Stimulated activated CD8-positive, alpha-beta memory T cell treated with anti-CD3 and anti-CD28 coated beads, Interleukin-7, amount 100 ng/mL, for 4 hours (primary cell): Measurements from ENCODE around the gene TOX3.

Experiments used
- DNase-seq, 2 donors: peaks; one replicate each; pipeline ENCODE4 v3.0.0-alpha.2; 2020; ENCODE audit warnings: low read depth in 2 of 2

TOX3 gene

DNA sequence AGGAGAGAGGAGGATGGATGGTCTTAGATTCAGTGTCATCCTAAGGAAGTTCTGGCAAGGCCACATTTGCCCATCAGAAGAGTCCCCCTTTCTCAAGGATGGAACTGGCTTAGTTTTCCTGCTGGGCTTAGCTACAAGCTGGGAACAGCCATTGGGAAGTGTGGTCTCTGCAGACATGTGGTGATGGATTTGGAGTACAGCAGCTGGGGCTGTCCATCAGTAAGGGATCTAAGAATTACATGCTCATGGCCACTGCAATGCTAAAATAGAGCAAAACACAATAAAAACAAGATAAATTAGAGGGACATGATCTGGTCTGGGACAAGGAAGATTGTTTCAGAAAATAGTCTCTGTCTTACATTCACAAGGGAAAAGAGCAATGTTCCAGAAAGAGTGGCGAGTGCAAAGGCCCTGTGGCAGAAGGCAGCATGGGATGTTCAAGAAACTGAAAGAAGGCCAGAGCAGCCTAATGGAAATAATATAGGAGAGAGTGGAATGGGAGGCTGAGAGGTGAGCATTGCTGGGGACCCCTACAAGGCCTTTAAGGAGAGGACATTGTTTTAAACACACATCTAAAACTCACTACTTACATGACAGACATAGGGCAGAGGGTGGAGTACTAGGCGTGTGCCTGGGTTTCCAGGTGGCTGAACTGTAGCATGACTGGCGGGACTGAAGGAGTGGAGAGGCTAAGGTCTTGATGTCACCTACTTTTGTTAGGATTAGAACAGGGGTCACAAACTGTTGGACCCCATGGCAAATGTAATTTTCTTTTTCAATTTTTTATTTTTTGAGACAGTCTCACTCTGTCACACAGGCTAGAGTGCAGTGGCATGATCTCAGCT lies 17.0 kb upstream of the TOX3 start:
- no peak for DNase-seq

DNA sequence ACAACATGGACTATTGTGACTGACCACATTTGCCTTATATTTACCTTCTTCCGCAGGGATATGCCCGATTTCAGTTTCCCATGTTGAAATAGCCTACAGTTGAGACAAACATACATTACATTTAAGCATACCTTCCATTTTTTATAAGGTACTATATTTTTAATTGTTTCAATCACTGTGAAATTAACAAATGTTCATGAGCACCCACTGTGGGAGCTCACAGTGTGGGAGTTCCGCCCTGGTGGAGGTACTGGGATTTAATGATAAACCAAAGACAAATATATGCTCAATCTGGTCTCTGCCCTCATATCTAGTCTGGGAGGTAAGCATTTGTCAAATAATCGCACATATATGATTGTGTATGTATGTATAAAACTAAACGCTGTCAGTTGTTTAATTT lies 15.8 kb upstream of the TOX3 start:
- DNase-seq = no peak

- DNase-seq = no peak
These were observed 15.2 kb upstream of the TOX3 start for GRCh38 chr16:52561910-52562741.

DNA sequence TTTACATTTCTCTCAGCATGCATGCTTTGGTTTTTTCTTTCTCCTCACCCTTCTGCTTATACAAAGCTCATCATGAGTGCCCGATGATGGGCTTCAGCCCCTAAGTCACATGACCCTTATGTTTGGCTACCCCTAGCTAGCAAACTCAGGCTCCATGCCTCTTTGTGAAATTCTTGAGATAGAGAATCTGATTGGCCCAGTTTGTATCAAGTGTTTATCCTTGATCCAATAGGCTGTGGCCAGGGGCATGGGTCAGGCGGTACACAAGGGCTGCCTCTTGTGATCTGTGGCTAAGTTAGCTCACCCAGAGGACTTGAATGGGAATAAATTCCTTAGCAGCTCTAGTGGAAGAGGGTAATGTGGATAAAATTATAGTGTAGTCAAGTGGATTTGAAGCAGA lies 11.5 kb upstream of the TOX3 start:
- no peak for DNase-seq

DNA sequence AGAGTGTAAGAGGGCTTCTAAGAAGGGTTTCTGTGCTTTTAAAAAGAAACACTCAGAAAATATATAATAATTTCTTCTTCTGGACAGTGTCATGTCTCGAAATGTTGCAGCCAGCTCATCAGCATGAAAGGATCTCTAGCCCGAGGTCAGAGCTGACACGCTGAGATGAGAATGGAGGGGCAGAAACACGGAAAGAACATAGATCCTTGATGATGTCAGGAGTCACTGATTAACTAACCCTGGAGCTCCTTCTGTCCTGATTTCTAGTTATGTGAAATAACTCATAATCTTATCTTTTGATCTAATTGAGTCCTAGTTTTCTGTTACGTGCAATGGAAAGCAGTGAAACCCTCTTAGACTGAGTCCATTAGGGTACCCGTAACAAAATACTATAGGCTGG lies 10.3 kb upstream of the TOX3 start:
- DNase-seq = no peak

DNA sequence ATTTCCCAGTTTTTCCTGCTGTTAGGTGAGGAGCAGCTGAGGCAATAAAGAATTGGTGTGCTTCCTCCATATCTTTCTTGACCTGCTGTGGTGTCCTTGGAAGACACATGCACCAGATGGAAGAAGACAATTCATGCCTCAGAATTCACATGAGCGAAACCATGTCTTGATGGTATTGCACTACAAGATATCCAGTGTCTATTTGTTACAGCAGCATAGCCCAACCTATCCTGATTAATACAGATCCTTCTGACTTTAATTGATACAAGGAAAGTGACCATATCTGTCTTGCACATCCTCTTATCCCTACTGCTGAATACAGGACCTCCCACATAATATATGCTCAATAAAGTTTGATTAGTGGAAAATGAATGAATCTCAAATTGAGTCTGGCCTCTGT lies 9.1 kb upstream of the TOX3 start:
- no peak for DNase-seq

GRCh38 chr16:52555572-52555971 lies 8.6 kb upstream of the TOX3 start:
- DNase-seq = no peak

DNA sequence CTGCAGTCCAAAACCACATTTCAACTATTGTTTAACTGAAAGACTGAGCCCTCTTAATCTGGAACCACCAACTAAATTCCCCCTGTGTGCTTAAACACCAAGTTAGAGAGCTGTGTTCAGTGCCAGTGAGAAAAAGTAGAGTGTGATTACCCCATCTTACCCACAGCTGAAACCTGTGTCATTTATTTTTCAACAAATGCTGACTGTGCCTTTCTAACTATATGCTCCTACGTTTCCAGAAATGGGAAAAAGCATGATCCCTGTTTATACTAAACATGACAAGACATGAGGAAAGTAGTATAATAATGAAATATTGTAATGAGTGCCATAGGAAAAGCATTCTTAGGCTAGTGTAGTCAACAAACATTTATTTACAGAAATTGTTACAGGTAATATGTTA lies 7.4 kb upstream of the TOX3 start:
- DNase-seq = no peak

- no peak for DNase-seq
These were observed 6.4 kb upstream of the TOX3 start for GRCh38 chr16:52553322-52553721.

- DNase-seq = no peak
These were observed 5.7 kb upstream of the TOX3 start for GRCh38 chr16:52552643-52553042.

DNA sequence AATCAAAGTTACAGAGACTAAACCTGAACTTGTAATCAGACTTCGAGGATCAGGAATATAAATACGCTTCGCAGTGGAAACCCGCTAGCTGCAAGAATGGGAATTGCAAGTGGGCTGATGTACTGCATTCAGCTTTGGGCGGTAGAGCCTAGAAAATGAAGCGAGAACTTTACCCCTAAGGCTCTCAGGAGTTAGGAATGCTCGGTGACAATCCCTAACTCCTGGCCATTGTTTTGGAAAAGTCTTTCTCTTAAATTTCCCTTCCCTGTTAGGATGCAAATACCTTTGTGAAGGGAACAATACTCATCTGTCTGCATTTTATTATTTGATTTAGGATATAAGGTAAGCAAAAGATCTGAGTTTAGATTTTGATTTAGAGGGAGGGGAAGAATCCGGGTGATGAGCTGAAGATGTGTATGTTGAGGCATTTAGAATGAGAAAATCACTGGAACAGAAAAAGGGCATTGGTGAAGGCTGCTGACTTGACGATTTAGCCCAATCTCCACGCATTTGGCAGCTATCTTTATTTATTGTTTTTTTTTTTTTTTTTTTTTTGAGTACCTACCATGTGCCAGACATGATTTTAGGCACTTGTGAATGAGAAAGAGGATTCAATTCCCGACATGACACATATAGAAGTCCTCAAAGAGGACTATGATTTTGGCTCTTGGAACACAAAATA lies 2.2 kb upstream of the TOX3 start:
- no peak for DNase-seq

DNA sequence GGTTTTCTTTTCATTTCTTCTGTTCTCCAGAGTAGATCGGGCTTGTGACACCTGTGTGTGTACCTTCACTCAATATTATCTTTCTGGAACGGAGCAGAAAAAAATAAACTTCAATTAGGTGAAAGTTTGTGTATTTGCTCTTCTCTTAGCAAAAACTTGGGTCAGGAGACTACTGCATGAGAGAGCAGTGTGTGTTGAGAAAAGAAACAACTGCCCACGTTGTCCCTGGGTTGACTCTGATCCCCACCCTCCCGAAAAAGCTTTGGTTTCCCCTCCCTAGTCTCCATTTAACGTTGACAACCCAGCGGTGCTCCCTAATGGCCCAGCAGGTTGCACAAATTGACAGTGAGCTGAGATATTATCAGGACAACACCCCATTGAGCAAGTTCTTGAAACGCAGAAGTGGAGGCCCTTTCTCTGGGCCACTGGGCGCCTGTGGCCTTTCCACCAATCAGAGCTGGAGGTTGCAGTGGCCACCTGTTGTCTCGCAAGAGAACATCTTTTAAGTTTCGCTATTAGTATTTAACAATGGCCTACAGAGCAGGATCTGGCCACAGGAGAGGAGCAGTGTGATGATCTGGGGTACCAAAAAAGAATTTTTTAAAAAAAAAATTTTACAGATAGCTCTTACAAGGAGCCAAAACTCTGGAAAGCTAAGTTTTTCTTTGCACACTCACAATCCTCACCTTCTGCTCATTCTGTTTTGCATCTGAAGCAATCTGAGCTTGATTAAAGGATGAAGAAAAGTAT lies 1.5 kb upstream of the TOX3 start:
- no peak for DNase-seq

- DNase-seq = no peak
These were observed 882 bp upstream of the TOX3 start for GRCh38 chr16:52547834-52548215.

DNA sequence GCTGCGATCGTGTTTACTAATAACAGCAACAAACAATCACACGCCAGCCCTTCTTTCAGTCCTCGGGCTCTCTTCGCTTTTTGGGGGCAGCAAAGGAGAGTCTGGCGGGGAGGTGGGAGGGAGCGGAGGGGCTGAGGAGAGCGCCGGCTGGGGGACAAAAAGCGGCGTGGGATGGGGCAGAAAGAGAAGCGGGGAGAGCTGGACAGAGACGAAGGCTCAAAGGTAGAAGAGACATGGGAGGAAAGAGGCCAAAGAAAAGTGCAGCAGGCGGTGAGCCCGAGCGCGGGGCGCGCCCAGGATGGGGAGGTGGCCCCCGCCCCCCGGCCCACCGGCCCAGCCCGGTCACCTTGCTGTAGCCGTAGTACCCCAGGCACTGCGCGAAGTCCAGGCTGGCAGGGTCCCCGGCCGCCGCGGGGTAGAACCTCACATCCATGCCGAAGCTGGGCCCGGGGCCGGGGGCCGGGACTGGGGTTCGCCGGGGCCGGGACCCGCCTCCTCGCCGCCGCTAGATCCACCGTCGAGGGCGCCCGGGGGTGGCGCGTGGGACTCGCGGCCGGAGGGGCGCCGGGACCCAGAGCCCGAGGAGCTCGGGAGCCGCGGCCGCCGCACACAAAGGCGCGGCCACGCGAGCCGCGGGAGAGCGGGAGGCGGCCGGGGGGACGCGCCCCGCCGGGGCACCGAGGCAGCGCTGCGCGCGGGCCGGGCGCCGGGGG lies 496 bp downstream of the TOX3 start:
- DNase-seq = no peak

DNA sequence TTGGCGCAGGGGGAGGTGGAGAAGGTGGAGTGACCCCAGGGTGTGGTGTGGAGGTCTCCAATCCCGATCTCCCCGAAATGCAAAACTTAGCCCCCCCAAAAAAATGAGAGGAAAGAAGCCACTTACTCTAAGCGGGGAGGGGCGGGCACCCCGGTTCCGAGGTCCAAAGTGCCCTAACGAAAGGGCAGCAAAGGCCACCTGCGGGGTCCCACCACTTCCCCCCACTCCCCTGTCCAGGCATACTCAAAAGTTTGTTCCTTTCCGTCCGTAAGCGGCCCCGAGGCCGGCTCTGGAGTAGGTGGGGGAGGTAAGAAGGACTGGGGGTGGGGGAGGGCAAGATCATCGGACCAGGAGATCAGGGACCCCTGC lies 1.1 kb downstream of the TOX3 start:
- DNase-seq = no peak

DNA sequence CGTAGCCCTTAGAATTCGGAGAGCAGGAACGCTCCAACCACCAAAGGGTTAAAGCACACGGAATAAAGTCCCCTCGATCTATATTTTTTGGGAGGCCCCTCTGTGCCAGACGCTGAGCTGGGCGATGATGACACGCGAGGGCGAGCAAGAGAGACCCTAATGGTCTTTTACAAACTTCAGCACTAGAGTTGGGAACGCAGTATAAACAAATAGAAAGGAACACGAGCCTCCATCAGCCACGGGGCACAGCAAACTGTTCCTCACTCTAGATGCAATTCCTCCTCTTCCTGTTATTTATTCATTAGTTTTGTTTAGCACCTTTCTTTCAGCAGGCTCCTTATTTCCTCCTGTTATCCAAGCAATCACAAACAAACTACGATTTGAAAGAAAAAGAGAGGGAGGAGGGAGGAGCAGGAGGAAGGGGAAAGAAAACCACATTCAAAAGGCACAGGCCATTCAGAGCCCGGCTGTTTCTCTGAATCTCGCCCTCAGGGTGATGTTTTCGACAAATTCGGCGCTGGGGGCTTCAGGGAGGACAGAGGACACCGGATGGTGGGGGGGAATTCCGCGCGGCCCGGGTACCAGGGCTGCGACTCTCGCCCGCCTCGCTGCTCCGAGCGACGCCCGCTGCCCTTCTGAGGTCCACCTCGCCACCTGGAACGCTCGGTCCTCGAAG lies 1.6 kb downstream of the TOX3 start:
- DNase-seq = no peak

- no peak for DNase-seq
These were observed 2.2 kb downstream of the TOX3 start for GRCh38 chr16:52544703-52545102.

DNA sequence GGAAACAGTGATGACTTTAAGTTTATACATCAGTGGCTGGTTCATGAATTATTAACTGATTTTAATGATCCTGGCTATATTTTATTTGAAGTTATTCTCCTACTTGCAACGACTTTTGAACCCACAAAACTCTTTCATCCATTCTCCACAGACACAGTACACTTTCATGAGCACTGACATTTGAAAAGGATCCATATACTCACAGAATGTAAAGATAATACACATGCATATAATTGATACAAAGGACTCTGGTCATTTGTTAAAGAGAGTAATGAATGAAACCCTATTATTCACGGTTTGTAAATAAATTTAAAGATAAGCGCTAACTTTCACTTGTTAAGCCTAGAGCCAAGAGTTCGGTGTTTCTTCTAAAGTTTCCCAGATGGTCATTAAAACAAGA lies 3.3 kb downstream of the TOX3 start:
- DNase-seq = no peak

GRCh38 chr16:52540910-52541309 lies 6.0 kb downstream of the TOX3 start:
- no peak for DNase-seq

DNA sequence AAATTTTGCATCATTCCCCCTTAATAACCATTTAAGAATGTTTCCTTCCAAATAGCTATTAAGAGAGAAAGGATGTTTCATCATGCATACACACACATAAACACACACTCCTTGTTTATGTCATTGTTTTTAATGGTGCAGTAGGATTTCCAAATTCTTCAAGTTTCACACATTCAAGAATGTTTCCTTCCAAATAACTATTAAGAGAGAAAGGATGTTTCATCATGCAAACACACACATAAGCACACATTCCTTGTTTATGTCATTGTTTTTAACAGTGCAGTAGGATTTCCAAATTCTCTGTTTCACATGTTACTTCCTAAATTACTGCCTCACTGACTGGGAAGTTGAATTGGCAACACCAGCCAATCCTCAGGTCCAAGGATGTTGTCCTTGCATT lies 7.8 kb downstream of the TOX3 start:
- DNase-seq = no peak

GRCh38 chr16:52538511-52538910 lies 8.4 kb downstream of the TOX3 start:
- DNase-seq = no peak
